Loucy (cell line): ENCODE data around the gene KAT7.

Experiments
- H2AFZ ChIP-seq: fragments of 200-600 bp; sonication (generic); 2 replicates; pipeline ENCODE4 v1.6.0; 2016; ENCODE audit warnings: antibody characterized with exemption, mild to moderate bottlenecking, low read length, moderate library complexity
- H3F3A ChIP-seq: fragments of 200-600 bp; 2 replicates; pipeline ENCODE4 v1.6.0; 2016; ENCODE audit warnings: antibody characterized with exemption, low read depth, mild to moderate bottlenecking
- H3K27me3 ChIP-seq: fragments of 200-600 bp; sonication (generic); 2 replicates; pipeline ENCODE4 v1.6.1; 2014; ENCODE audit warnings: low read length, mild to moderate bottlenecking; ENCODE audit not compliant: insufficient read depth, poor library complexity, severe bottlenecking
- H3K36me3 ChIP-seq: fragments of 200-600 bp; sonication (generic); 2 replicates; pipeline ENCODE4 v1.6.1; 2016; ENCODE audit warnings: low read length; ENCODE audit not compliant: insufficient read depth
- H3K4me1 ChIP-seq: fragments of 200-600 bp; sonication (generic); 2 replicates; pipeline ENCODE4 v1.5.1; 2014; ENCODE audit warnings: low read length, mild to moderate bottlenecking; ENCODE audit not compliant: insufficient read depth, poor library complexity, severe bottlenecking
- H3K4me2 ChIP-seq: fragments of 200-600 bp; sonication (generic); 2 replicates; pipeline ENCODE4 v1.6.0; 2014; ENCODE audit warnings: antibody characterized with exemption, low read length, low read depth, mild to moderate bottlenecking; ENCODE audit not compliant: poor library complexity, severe bottlenecking
- H3K4me3 ChIP-seq: fragments of 200-600 bp; sonication (generic); 2 replicates; pipeline ENCODE4 v1.5.1; 2014; ENCODE audit warnings: low read length, mild to moderate bottlenecking, mixed read lengths; ENCODE audit not compliant: poor library complexity, severe bottlenecking
- H3K79me2 ChIP-seq: fragments of 200-600 bp; sonication (generic); 2 replicates; pipeline ENCODE4 v1.6.1; 2014; ENCODE audit warnings: low read length; ENCODE audit not compliant: insufficient read depth
- H3K9ac ChIP-seq: fragments of 200-600 bp; sonication (generic); 2 replicates; pipeline ENCODE4 v1.6.0; 2014; ENCODE audit warnings: mild to moderate bottlenecking, low read depth, low read length, moderate library complexity; ENCODE audit not compliant: poor library complexity, severe bottlenecking
- H3K9me2 ChIP-seq: fragments of 200-600 bp; sonication (generic); replicated peaks from 2 replicates; pipeline ENCODE4 v1.6.1; 2016; ENCODE audit warnings: low read depth, low read length, mixed read lengths
- H3K9me3 ChIP-seq: fragments of 200-600 bp; sonication (generic); 2 replicates; pipeline ENCODE4 v1.6.1; 2014; ENCODE audit warnings: mild to moderate bottlenecking, antibody characterized with exemption, low read length, low read depth; ENCODE audit not compliant: insufficient read depth
- H4K20me1 ChIP-seq: fragments of 200-600 bp; sonication (generic); 2 replicates; pipeline ENCODE4 v1.6.0; 2014; ENCODE audit warnings: antibody characterized with exemption, low read length, mild to moderate bottlenecking; ENCODE audit not compliant: insufficient read depth, poor library complexity, severe bottlenecking
- CTCF ChIP-seq: fragments of 200-600 bp; sonication (generic); conservative IDR thresholded peaks from 2 replicates; pipeline ENCODE4 v1.5.1; 2014; ENCODE audit warnings: mild to moderate bottlenecking, antibody characterized with exemption, low read length
- EZH2phosphoT487 ChIP-seq: fragments of 200-600 bp; IDR thresholded peaks from 2 replicates; pipeline ENCODE4 v1.6.1; 2018; ENCODE audit warnings: antibody characterized with exemption, mild to moderate bottlenecking, moderate library complexity, borderline replicate concordance

The KAT7 gene

GRCh38 chr17:49853470-49854015 is 65.1 kb downstream of the KAT7 start:
- Histone ChIP-seq H3K9ac (no peak overlapping the region), H2AFZ (no peak overlapping the region), H3K9me3 (no peaks in the 10 kb centered on the region), H3K4me2 (no peak overlapping the region), H3K79me2 (no peaks in the 10 kb centered on the region), H3K36me3 (no peaks in the 10 kb centered on the region), H4K20me1 (no peaks in the 10 kb centered on the region), H3K4me3 (no peak overlapping the region), H3F3A (no peaks in the 10 kb centered on the region; the same call in 1 of the 2 replicates), H3K27me3 (no peaks in the 10 kb centered on the region), H3K9me2 (no peaks in the 10 kb centered on the region), H3K4me1 (peaks cover 19% of the 10 kb centered on the region)
- TF ChIP-seq EZH2phosphoT487 (no peak), CTCF (no peak)

GRCh38 chr17:49854126-49854525 is 65.6 kb downstream of the KAT7 start:
- H3K79me2 ChIP-seq, result no peaks in the 10 kb centered on the region
- TF ChIP-seq CTCF (no peak), EZH2phosphoT487 (no peak)
- H3K4me3 ChIP-seq, result no peak overlapping the region
- H2AFZ ChIP-seq, result no peak overlapping the region
- no peaks in the 10 kb centered on the region for H3K9me2 ChIP-seq
- no peaks in the 10 kb centered on the region for H4K20me1 ChIP-seq
- no peaks in the 10 kb centered on the region for H3K36me3 ChIP-seq
- no peak overlapping the region for H3K9ac ChIP-seq
- H3K9me3 ChIP-seq, result no peaks in the 10 kb centered on the region
- peaks cover 19% of the 10 kb centered on the region for H3K4me1 ChIP-seq
- no peaks in the 10 kb centered on the region for H3F3A ChIP-seq
- no peaks in the 10 kb centered on the region for H3K27me3 ChIP-seq
- no peak overlapping the region for H3K4me2 ChIP-seq

DNA sequence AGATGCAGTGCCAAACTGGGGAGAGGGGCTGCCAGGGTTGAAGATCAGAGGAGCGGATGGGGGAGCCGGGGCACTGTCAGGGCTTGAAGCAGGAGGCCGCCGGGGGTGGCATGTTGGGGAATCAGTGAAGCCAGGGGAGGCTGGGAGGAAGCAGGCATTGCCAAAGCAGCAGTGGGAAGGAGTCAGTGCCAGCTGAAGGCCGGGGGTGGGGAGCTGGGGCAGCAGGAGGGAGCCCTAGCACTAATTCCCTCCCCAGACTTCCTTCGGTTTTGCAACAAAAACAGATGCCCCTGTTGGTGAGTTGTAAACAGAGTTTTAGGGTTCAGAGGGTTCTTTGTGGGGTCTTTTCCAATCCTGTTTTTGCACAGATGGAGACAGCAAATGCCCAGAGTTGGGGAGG is 70.3 kb downstream of the KAT7 start:
- no peak overlapping the region for H3K9ac ChIP-seq
- H3K36me3 ChIP-seq, result no peaks in the 10 kb centered on the region
- H3K9me3 ChIP-seq, result no peaks in the 10 kb centered on the region
- H3F3A ChIP-seq, result no peaks in the 10 kb centered on the region
- H4K20me1 ChIP-seq, result no peaks in the 10 kb centered on the region
- H3K4me3 ChIP-seq, result no peak overlapping the region
- no peaks in the 10 kb centered on the region for H3K4me1 ChIP-seq
- no peaks in the 10 kb centered on the region for H3K27me3 ChIP-seq
- H3K4me2 ChIP-seq, result no peak overlapping the region
- H3K79me2 ChIP-seq, result no peaks in the 10 kb centered on the region
- no peak overlapping the region for H2AFZ ChIP-seq
- TF ChIP-seq CTCF (no peak), EZH2phosphoT487 (no peak)
- no peaks in the 10 kb centered on the region for H3K9me2 ChIP-seq
